Tibial artery (tissue), 4 donors: ENCODE data around the gene PPP1R1A.
A peak's percentile ranks its signal among the peaks of the same experiment; 100 is the strongest.

ENCODE experiments used
- DNase-seq, 2 donors: peaks; one replicate each; pipeline ENCODE4 v3.0.0-alpha.2; 2019
- H3K27ac ChIP-seq, 2 donors: fragments of 200-600 bp; sonication (generic) in 1 of 2; 1 replicate in 1 of 2; 2 replicates in 1 of 2; pipeline ENCODE4 v1.5.1; 2018 to 2019; ENCODE audit warnings: mild to moderate bottlenecking in 1 of 2
- H3K27me3 ChIP-seq, 2 donors: fragments of 200-600 bp; sonication (generic) in 1 of 2; one replicate each; pipeline versions ENCODE4 v1.5.1 to v1.6.0; 2016 to 2019
- H3K36me3 ChIP-seq, 3 donors: fragments of 200-600 bp; sonication (generic) in 2 of 3; one replicate each; pipeline ENCODE4 v1.5.1; 2016 to 2019; ENCODE audit warnings: mild to moderate bottlenecking in 2 of 3
- H3K4me1 ChIP-seq, 4 donors: fragments of 200-600 bp; sonication (generic) in 2 of 4; 1 replicate in 3 of 4; 2 replicates in 1 of 4; pipeline ENCODE4 v1.5.1; 2016 to 2019
- H3K4me3 ChIP-seq, 2 donors: fragments of 200-600 bp; sonication (generic) in 1 of 2; 1 replicate in 1 of 2; 2 replicates in 1 of 2; pipeline ENCODE4 v1.5.1; 2018 to 2019; ENCODE audit warnings: mild to moderate bottlenecking in 2 of 2
- H3K9me3 ChIP-seq, 3 donors: fragments of 200-600 bp; sonication (generic) in 1 of 3; one replicate each; pipeline ENCODE4 v1.5.1; 2016 to 2019
- CTCF ChIP-seq, 2 experiments: fragments of 200-600 bp in 1 of 2; fragments of 450-650 bp in 1 of 2; IDR thresholded peaks; one replicate each; pipeline ENCODE4 v1.5.1; 2017 to 2019; ENCODE audit warnings: antibody characterized with exemption in 2 of 2, mild to moderate bottlenecking in 1 of 2, moderate library complexity in 1 of 2
- intact Hi-C: fragments of 100-400 bp; cut with DNase I; formaldehyde crosslinking; loops from one replicate; pipeline ENCODE4 v1.15.0; 2023; ENCODE audit warnings: low total_unique reads

Gene PPP1R1A

GRCh38 chr12:54588110-54588889 lies at the start of gene PPP1R1A:
TSS of gene PPP1R1A (minus strand) at chr12:54588659. CDS start at chr12:54588488, 171 bp downstream.
- intact Hi-C loops = no loop called here
- peaks cover 0 to 34% (median 22%) of the 10 kb centered on the region in 4 donors for H3K4me1 ChIP-seq
- DNase-seq = no peak
- peak within 1 kb of the TSS; percentile 63 to 80 for H3K4me3 ChIP-seq
- TF ChIP-seq CTCF (IDR thresholded peaks at IDR 0.05) = no peak
- peaks cover 0 to 6% (median 0%) of the 10 kb centered on the region in 3 donors for H3K36me3 ChIP-seq
- H3K27me3 ChIP-seq = no peaks in the 10 kb centered on the region
- peak within 1 kb of the TSS; percentile 49 to 72 for H3K27ac ChIP-seq
- H3K9me3 ChIP-seq = no peaks in the 10 kb centered on the region

GRCh38 chr12:54634795-54635194 lies 46.3 kb upstream of the PPP1R1A start, which contains the start of gene LACRT:
TSS of gene LACRT (minus strand) at chr12:54634895. CDS start at chr12:54634841, 54 bp downstream.
- Histone ChIP-seq H3K36me3 (no peaks in the 10 kb centered on the region), H3K4me1 (no peaks in the 10 kb centered on the region), H3K4me3 (no peak within 1 kb of the TSS), H3K27ac (no peak within 1 kb of the TSS), H3K27me3 (peaks cover 0 to 14% of the 10 kb centered on the region in 2 donors), H3K9me3 (no peaks in the 10 kb centered on the region)
- DNase-seq = no peak
- intact Hi-C loops = no loop called here
- TF ChIP-seq CTCF (IDR thresholded peaks at IDR 0.05) = no peak

- no peak for DNase-seq
- intact Hi-C loops = no loop called here
- Histone ChIP-seq H3K27ac (no peak overlapping the region), H3K27me3 (peaks cover 0 to 17% of the 10 kb centered on the region in 2 donors), H3K36me3 (no peaks in the 10 kb centered on the region), H3K4me1 (no peaks in the 10 kb centered on the region), H3K4me3 (no peak overlapping the region), H3K9me3 (no peaks in the 10 kb centered on the region)
- no peak for TF ChIP-seq CTCF (IDR thresholded peaks at IDR 0.05)
These were observed 43.7 kb upstream of the PPP1R1A start for GRCh38 chr12:54631988-54632728.

GRCh38 chr12:54631551-54631950 lies 43.1 kb upstream of the PPP1R1A start:
- H3K27me3 ChIP-seq = peaks cover 0 to 17% of the 10 kb centered on the region in 2 donors
- intact Hi-C loops = no loop called here
- no peaks in the 10 kb centered on the region for H3K4me1 ChIP-seq
- no peaks in the 10 kb centered on the region for H3K36me3 ChIP-seq
- no peak for DNase-seq
- no peak for TF ChIP-seq CTCF (IDR thresholded peaks at IDR 0.05)
- H3K27ac ChIP-seq = no peak overlapping the region
- no peaks in the 10 kb centered on the region for H3K9me3 ChIP-seq
- no peak overlapping the region for H3K4me3 ChIP-seq

- DNase-seq = no peak
- Histone ChIP-seq H3K36me3 (no peaks in the 10 kb centered on the region), H3K4me3 (no peak overlapping the region), H3K4me1 (no peaks in the 10 kb centered on the region), H3K9me3 (no peaks in the 10 kb centered on the region), H3K27ac (no peak overlapping the region), H3K27me3 (peaks cover 0 to 21% of the 10 kb centered on the region in 2 donors)
- intact Hi-C loops = no loop called here
- TF ChIP-seq CTCF (IDR thresholded peaks at IDR 0.05) = no peak
These were observed 41.5 kb upstream of the PPP1R1A start for GRCh38 chr12:54629925-54630324.
